GM21825 (cell line): ENCODE results near the gene PTK6.

Experiments used
- ATAC-seq: cut with Tn5 transposase; IDR thresholded peaks from one replicate; pipeline ENCODE4 v1.9.1; 2021; ENCODE audit warnings: mild to moderate bottlenecking, moderate library complexity; ENCODE audit not compliant: unreplicated experiment

Gene PTK6

DNA sequence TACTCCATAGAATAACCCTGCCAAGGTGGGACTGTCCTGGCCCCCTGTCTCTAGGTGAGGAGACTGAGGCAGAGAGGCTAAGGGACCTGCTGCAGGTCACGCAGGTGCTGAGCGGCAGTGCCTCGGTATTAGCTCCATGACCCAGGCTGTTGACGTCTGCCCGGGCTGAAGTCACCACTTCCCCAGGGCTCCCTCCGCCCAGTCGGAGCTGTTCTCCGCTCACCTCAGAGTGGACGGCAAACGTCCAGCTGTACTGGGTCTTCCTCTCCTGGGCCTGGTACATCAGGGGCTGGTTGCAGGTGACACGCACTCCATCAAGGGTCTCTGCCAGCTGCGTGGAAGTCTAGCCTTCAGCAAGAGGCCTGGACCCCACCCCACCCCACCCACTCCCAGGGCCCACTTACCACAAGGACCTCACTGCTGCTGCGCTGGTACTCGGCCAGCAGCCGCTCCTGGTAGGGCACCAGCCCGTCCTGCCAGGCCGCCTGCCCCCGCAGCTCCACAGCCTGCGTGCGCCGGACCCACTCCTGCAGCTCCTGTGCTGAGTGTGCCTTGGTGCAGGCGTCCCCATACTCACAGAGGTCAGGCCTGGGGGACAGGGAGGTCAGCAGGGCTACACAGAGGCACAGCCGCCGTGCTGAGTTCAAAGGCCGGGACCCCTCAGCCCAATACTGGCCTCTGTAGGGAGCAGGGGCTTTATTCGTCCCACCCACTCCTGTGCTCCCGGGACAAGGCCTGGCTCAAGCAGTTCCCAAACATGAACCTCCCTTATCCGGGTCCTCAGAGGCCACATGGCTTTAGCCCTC, 33.3 kb upstream of the PTK6 start:
- ATAC-seq = no peak

DNA sequence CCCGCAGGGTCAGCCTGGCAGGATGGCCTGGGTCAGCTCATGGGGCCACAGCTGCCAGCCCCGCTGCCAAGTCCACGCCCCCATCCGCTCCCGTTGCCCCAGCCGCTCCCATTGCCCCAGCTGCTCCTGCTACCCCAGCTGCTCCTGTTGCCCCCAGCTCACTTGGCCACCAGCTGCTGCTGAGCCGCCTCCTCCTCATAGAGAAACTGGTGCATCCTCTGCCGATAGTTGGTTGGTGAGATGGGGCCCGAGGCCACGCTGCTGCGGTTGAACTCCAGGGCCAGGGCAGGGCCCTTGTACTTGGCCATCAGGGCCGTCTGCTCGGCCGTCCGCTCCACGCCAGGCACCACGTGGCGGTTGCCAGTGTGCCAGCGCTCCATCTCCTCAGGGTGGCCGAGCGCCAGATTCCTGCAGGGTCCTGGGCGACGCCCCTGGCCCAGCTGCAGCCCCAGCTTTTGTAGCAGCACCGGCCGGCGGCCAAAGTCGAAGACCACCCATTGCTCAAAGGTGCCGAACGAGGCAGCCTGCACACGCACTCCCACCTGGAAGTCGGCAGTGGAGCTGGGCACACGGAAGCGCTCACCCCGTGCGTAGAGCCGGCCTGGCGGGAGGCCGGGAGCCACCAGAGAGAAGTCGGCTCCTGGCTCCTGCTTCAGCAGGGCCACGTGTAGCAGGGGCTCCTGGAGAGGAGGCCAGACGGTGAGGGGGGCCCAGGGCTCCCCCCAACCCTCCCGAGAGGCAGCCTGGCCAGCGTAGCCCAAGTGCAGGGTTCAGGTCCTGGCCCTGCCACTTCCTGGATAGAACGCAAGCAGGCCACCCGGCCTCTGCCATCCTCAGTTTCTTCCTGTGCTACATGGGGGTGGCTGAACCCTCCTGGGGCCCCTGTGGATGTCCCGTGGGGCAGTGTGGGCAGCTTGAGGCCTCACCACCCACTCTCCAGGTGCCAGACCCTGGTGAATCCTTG, 32.1 kb upstream of the PTK6 start:
- no peak for ATAC-seq

DNA sequence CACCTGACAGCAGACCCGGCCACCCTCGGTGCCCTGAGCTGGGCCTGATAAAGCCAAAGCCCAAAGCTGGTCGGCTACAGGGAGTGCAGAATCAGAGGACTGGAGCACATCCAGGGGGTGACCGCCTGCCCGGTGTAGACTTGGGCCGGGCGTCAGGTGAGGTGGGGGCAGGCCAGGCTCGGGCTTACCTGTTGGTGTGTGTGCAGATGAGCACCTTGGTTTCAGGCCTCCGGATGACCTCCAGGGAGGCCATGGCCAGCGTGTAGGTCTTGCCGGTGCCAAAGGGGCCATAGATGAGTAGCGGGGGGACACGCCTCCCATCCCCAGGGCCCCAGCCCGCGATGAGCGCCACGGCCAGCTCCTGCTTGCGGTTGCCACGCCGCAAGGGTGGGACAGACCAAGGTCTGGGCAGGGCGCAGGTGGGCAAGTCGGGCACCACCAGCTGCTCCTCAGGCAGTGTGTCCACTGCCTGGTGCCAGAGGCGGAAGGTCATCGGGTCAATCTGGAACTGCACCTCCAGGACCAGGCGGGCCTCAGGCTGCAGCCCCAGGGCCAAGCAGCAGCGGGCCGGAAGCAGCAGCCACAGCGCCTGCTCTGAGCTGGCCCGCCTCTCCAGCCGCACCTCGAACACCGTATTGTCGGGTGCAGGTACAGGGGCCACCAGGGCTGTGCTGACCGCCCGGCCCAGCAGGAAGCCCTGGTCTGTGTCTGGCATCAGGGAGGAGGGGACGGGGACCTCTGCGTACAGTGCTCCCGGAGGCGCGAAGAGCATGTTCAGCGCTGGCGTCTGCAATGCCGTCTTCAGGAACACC, 31.2 kb upstream of the PTK6 start:
- peak; percentile 17 for ATAC-seq

DNA sequence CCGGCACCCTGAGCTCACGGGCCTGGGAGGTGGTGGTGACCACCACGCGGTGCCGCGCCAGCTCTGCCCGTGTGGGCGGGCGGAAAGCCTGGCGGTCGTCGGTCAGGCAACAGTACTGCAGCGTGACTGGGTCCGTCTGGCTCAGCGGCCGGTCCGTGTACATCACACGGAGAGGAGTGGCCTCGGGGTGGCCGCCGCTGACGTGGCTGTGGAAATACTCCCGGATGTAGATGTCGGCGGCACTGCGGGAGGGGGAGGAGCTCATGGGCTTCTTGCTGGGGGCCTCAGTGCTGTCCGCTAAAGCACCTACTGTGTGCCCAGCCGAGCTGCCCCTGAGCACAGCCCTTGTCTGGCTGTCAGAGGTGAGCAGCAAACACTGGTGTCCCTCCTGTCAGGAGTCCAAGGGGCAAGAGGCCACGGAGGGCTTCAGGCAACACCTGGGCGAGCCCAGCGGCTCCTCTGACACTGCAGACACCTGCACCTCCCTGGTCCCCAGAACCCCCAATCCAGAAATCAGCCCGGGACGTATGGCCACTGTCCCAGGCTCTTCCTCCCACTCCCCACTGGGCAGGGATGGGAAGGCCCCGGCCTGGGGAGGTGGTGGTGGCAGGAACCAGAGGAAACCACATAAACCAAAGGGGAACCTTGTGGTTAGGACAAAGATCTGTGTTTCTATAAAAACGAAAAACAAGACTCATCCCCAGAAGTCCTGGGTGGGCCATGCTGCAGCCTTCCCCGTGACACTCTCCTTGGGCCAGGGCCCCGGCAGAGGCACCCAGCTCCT, 30.4 kb upstream of the PTK6 start:
- peak; percentile 53 for ATAC-seq

DNA sequence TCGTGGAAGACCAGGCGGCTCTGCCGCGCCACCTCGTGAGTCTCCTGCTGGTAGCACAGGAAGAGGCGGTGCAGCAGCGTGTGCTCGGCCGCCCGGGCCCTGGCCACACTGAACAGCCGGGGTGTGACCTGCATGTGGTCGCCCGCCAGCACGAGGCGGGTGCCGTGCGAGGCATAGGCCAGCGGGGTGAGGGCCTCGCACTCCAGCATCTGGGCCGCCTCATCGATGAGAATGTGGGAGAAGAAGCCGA, 29.9 kb upstream of the PTK6 start:
- ATAC-seq = no peak

DNA sequence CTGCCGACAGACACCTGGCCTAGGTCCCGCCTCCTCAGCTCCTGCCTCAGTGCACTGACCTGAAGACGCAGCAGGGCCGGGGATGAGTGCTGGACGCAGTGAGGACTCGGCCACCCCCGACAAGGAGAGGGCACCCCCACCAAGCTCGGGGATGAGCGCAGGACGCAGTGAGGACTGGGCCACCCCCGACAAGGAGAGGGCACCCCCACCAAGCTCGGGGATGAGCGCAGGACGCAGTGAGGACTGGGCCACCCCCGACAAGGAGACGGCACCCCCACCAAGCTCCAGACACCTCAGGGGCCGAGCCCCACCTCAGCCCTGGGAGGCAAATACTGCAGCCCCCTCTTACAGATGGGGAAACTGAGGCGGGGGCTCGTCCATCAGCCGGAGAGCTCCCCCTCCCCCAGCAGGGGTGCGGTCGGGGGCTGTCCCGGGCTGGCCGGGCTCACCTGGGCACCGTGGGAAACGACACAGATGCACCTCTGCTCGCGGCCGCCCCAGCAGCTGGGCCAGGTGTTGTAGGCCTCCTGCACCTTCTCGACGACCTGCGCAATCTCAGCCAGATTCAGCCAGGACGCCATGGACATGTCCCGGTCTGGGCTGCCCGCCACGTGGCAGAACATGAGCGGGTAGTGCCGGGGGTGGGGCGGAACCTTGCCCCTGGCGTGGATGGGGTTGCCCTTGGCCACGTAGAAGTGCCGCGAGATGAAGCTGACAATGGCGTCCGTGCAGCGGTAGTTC, 29.4 kb upstream of the PTK6 start:
- ATAC-seq = no peak

DNA sequence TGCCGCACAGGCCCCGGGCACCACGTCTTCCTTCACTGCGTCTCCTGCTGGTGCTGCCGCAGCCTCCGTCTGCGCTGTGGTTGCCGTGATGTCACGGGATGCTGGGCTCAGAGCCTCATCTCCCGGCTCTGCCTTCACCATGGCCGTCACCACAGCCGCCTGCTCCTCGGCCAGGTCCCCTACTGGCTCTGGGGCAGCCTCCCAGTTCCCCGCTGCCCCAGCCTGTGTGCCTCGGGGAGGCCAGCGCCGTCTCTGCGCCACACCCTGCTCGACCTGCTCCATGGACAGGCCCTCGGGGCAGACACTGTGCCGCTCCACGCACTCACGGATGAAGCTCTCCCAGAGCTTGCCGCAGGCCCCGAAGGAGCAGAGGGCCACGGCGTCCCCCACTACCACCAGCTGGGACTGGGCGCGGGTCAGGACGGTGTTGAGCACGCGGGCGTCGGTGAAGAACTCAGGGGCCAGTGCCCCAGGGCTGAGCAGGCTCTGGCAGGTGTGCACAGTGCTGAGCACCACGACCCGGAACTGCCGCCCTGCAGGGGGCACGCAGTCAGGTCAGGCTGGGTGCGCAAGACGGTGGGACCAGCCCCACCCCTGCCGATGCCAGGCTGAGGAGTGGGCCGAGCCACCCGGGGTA, 28.6 kb upstream of the PTK6 start:
- no peak for ATAC-seq

DNA sequence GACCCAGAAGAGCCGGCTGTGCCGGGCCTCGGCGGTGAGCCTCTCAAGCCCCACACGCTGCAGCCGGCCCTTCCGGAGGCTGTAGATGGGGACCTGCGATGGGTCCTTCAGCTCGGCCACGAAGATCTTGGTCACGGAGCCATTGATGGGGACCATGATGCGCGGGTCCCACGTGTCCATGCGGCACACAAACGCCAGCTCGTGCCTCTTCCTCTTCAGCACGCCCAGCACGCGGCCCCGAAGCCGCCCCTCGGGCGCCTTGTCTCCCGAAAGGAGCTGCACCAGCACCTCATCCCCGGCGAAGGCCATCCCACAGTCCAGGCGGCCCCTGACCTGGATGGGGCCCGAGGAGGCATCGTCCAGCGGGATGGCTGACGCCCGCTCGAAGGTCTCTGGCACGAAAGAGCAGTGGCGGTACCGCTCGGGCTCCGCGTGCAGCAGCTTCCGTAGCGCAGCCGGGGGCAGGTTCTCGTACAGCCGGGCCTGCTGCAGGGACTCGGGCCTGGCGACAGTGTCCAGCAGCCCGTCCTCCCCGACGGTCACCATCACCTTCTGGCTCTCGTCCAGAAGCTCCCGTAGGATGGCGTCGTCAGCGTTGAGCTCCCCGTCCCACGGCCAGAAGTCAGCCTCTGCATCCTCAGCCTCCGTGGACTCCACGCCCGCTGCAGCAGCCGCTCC, 28.0 kb upstream of the PTK6 start:
- ATAC-seq = no peak

DNA sequence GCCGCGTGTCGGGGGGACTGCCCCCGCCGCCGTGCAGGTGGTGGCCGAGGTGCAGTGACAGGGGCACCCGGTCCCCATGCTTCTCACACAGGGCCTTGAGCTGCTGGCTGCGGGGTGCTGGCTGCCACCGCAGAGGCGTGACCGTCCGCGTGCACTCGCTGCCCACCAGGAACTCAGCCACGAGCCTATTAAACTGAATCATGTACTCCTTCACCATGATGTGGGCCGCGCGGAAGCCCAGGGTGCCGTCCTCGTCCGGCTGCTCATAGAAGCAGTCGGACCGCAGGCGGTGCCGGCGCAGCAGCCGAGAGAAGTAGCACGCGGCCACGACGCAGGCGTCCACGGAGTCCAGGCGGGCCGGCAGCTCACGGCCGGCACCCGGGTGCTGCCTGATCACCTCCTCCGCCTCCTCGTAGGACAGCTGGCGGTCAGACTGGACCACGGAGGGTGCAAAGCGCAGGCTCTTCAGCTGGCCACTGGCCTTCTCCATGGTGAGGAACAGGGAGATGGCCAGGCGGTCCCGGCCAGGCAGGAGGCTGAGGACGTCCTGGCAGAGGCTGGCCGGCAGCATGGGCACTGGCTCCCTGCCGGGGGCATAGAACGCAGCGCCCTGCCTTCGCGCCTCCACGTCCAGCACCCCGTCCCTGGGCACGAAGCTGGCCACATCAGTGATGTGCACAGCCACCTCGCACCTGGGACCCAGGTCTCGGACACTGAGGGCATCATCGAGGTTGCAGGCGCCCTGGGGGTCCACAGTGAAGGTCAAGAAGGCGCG, 27.0 kb upstream of the PTK6 start:
- ATAC-seq = no peak

DNA sequence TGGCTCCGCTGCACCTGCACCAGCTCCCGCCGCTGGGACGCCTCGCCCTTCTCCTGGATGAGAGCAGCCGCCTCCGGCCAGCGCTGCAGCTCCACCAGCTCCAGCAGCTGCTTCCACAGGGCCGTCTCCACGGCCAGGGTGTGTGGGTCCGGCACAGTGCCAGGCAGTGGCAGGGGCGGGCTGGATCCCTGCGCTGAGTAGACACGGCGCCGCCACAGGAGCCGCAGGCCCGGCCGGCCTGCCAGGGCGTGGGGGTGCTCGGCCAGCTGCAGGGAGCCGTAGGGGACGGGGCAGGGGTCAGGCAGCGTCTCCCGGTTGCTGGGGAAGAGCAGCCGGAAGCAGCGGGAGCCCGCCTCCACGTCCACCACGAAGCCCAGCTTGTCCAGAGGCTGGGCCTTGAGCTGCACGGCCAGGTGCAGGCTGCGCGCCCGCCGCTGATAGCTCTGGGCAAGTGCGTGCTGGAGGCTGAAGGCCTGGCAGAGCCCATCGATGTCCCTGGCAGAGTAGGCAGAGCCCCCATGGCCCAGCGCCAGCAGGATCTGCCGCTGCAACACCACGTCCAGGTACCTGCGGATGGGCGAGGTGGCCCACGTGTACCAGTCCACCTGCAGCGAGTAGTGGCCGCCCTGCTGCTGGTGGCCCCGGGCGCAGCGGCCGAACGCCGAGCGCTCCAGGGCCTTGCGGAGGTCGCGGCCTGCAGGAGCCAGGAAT, 26.2 kb upstream of the PTK6 start:
- no peak for ATAC-seq

DNA sequence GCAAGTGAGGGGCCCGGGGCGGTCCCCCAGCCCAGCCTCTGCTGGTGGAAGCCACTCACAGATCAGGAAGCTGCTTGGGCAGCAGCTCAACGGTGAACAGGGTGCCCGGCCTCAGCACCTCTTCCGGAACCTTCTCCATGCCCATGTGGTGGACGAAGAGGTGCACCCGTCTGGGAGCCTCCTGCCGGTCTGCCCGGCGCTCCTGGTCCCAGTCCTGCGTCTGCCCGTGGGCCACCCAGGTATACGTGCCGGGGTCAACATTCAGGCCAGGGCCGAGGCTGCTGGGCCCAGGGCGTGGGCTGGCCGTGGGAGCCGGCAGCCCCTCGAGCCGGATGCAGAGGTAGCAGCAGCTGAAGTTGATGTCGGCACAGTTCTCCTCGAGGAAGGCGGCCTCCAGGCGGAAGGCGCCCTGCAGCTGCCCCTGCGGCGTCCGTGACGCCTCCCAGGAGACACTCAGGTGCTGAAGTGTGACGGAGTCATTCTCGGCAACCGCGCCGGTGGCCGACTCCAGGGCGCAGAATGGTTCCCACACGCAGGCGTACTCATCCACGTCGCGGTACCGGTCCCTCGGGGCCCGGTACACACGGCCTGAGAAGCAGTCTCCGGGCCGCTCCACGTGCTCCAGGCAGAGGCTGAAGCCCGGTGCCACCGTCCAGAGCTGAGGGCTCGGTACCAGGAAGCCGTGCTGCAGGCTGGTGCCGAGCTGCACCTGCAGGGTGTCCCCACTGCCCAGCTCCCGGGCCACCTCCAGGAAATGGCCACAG, 25.5 kb upstream of the PTK6 start:
- no peak for ATAC-seq

DNA sequence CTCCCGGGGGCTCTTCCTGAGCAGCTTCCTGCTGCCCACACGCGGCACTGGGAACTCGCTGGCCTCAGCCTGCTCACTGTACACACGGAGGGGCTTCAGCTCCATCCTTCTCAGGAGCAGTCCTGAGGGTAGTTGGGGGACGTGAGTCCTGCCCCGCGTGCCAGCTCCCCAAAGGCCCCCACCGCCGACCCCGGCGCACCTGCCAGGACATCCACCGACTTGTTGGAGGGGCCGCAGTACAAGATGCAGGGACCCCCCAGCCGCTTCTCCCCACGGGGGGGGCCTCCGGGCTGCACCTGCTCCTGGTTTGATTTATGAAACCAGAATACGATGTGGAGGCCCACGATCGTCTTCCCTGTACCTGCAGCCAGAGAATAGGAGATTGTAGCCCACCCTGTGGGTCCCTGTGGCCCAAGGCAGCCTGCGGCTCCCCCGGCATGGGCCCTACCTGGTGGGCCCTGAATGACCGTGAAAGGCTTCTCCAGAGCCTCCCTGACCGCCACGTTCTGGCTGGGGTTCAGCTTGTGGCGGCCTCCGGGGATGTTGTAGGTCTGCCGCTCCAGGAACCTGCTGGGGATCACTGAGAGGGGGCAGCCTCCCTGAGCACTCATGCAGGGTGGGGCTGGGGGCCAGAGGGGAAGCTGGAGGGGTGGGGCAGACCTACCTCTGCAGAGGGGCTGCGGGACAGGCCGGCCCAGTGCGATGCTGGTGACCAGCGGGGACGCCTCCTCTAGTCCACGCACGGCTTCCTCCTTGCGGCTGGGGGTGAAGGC, 24.6 kb upstream of the PTK6 start:
- ATAC-seq = no peak

DNA sequence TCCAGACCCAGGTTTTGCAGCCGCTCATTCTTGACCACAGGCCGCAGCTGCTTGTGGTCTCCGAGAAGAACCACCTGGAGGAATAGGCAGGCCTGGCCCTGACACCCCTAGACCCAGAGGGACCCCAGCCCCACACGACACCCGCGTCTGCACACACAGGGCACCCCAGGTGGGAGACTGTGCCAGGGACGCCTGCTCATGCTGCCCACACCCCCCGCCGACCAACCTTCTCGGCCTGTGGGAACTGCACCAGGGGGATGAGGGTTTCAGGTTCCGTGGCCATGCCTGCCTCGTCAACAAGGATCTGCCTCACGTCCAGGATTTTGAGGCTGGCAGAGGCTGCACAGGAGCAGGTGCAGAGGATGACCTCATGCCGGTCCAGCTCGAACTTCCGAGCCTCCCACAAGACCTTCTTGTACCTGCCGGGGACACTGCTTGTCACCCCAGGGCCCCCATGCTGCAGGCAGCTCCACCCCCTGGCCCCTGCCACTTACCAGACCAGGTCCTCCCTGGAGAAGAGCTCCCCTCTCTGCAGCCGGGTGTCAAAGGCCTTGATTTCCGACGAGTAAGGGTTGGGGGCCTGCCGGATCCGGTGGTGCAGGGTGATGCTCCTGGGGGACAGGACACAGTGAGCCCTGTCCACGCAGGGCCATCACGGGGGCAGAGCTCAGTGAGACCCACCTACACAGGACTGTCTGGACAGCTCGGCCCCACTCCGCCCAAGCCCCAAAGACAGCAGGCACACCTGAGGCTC, 23.9 kb upstream of the PTK6 start:
- ATAC-seq = no peak

DNA sequence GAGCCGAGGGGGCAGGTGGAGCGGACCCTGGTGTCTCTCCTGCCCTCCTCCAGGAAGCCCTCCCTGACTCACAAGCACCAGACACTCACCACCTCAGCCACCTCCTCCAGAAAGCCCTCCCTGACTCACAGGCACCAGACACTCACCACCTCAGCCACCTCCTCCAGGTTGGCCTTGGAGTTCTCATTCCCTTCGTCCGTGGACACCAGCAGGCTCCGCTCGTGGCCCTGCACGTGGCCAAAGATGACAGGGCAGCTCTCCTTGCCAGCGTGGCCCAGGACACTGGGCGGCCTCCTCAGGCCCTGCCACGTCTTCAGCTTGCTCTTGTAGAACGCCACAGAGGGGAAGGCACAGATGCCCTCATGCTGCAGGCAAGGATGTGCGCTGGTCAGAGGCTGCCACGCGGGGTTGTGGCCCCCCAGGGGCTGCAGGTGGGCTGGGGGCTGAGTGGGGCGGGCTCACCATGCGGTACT, 23.2 kb upstream of the PTK6 start:
- ATAC-seq = no peak
